Right ventricle myocardium superior (tissue), 1 donor: ENCODE data around the gene SHROOM3. TPM values are rescaled to one million over a fixed set of nuclear protein-coding genes. Genes with fewer than 3 reads are reported as not detected.

Experiments
- ATAC-seq: fragments of 200-7000 bp; cut with Tn5 transposase; one replicate; pipeline ENCODE4 v1.9.1; 2020; ENCODE audit warnings: mild to moderate bottlenecking; ENCODE audit not compliant: poor library complexity
- DNase-seq: peaks from one replicate; pipeline ENCODE4 v3.0.0-alpha.2; 2020
- intact Hi-C: fragments of 100-400 bp; cut with DNase I; formaldehyde crosslinking; loops from one replicate; pipeline ENCODE4 v1.11.2; 2022
- total RNA-seq: library from RNA; stranded (reverse); fragmentation: NEBNext Ultra II Directional; extraction: Animal tissue kit (Norgen Biotek cat#: 25700); gene quantifications from one replicate; pipeline ENCODE4 v1.2.1, GENCODE V29; 2021
- donor health status: DM: no; HTN: yes; CAD: no; lungs with severe emphysema.

SHROOM3 gene
- total RNA-seq, 1 donor from 2014 or later, result 10.5 TPM

GRCh38 chr4:76657443-76657842 lies 222.4 kb downstream of the SHROOM3 start:
- ATAC-seq (peak; percentile 39), DNase-seq (no peak)
- intact Hi-C loops, result loop anchor here (10.0 kb wide), 1 partner anchor 143 kb away; no protein-coding TSS in a partner anchor

- DNase-seq (no peak), ATAC-seq (no peak)
- intact Hi-C loops, result loop anchor here (10.0 kb wide), 1 partner anchor 144 kb away; no protein-coding TSS in a partner anchor
Observed at GRCh38 chr4:76658231-76659102, 223.4 kb downstream of the SHROOM3 start.

GRCh38 chr4:76659103-76659490 lies 224.1 kb downstream of the SHROOM3 start:
- ATAC-seq (no peak), DNase-seq (no peak)
- intact Hi-C loops, result loop anchor here (10.0 kb wide), 1 partner anchor 144 kb away; no protein-coding TSS in a partner anchor

GRCh38 chr4:76663824-76664223 lies 228.8 kb downstream of the SHROOM3 start:
- intact Hi-C loops, result no loop called here
- ATAC-seq (no peak), DNase-seq (no peak)

- ATAC-seq, result peak; percentile 59
- intact Hi-C loops, result no loop called here
- DNase-seq, result no peak
Observed at GRCh38 chr4:76665153-76665552, 230.1 kb downstream of the SHROOM3 start.

GRCh38 chr4:76665721-76666120 lies 230.7 kb downstream of the SHROOM3 start:
- ATAC-seq, result no peak
- no peak for DNase-seq
- intact Hi-C loops, result no loop called here

- no peak for DNase-seq
- no peak for ATAC-seq
- intact Hi-C loops, result no loop called here
Observed at GRCh38 chr4:76666944-76667532, 232.0 kb downstream of the SHROOM3 start.

GRCh38 chr4:76670631-76671030 lies 235.6 kb downstream of the SHROOM3 start:
- intact Hi-C loops, result no loop called here
- no peak for DNase-seq
- ATAC-seq, result no peak

- ATAC-seq (no peak), DNase-seq (no peak)
- intact Hi-C loops, result no loop called here
Observed at GRCh38 chr4:76673362-76673761, 238.3 kb downstream of the SHROOM3 start.

- intact Hi-C loops, result no loop called here
- DNase-seq, result no peak
- no peak for ATAC-seq
Observed at GRCh38 chr4:76674983-76675382, 240.0 kb downstream of the SHROOM3 start.

GRCh38 chr4:76677571-76678326 lies 242.7 kb downstream of the SHROOM3 start:
- intact Hi-C loops, result no loop called here
- ATAC-seq, result no peak
- DNase-seq, result no peak

- no peak for ATAC-seq
- no peak for DNase-seq
- intact Hi-C loops, result no loop called here
Observed at GRCh38 chr4:76679691-76680090, 244.7 kb downstream of the SHROOM3 start.

- ATAC-seq, result no peak
- DNase-seq, result no peak
- intact Hi-C loops, result no loop called here
Observed at GRCh38 chr4:76680952-76681351, 245.9 kb downstream of the SHROOM3 start.

GRCh38 chr4:76681996-76682395 lies 247.0 kb downstream of the SHROOM3 start:
- no peak for DNase-seq
- intact Hi-C loops, result no loop called here
- no peak for ATAC-seq

- ATAC-seq, result no peak
- no peak for DNase-seq
- intact Hi-C loops, result no loop called here
Observed at GRCh38 chr4:76683144-76683543, 248.1 kb downstream of the SHROOM3 start.

GRCh38 chr4:76687746-76688448 lies 252.9 kb downstream of the SHROOM3 start:
- intact Hi-C loops, result no loop called here
- DNase-seq (no peak), ATAC-seq (no peak)

GRCh38 chr4:76688619-76689144 lies 253.7 kb downstream of the SHROOM3 start:
- DNase-seq (no peak), ATAC-seq (no peak)
- intact Hi-C loops, result no loop called here

GRCh38 chr4:76689145-76689817 lies 254.3 kb downstream of the SHROOM3 start:
- intact Hi-C loops, result no loop called here
- ATAC-seq (peak; percentile 88), DNase-seq (peak; percentile 62)
